HCT116 (cell line): Measurements from ENCODE around the gene RMP24.

ENCODE experiments used
- EZH2 ChIP-seq: fragments of 200-600 bp; sonication (generic); IDR thresholded peaks from 2 replicates; pipeline ENCODE4 v1.6.1; 2017; ENCODE audit warnings: antibody characterized with exemption, mixed run types
- EZH2phosphoT487 ChIP-seq: fragments of 200-600 bp; IDR thresholded peaks from 2 replicates; pipeline ENCODE4 v1.6.1; 2018; ENCODE audit warnings: antibody characterized with exemption, borderline replicate concordance
- MAX ChIP-seq: IDR thresholded peaks from 2 replicates; pipeline ENCODE4 v1.6.1; 2012
- POLR2A ChIP-seq: IDR thresholded peaks from 2 replicates; pipeline ENCODE4 v1.7.0; 2011; ENCODE audit warnings: borderline replicate concordance; ENCODE audit not compliant: insufficient read depth, insufficient read length; ENCODE audit errors: extremely low read depth
- RAD21 ChIP-seq: IDR thresholded peaks from 2 replicates; pipeline ENCODE4 v1.6.1; 2012; ENCODE audit warnings: low read depth, mild to moderate bottlenecking
- SIN3A ChIP-seq: IDR thresholded peaks from 2 replicates; pipeline ENCODE4 v1.6.1; 2012; ENCODE audit warnings: low read depth
- YY1 ChIP-seq: IDR thresholded peaks from 2 replicates; pipeline ENCODE4 v1.6.1; 2011; ENCODE audit warnings: low read length, low read depth, moderate library complexity, mild to moderate bottlenecking; ENCODE audit not compliant: insufficient replicate concordance; ENCODE audit errors: extremely low read depth
- ZFX ChIP-seq: fragments of 450-650 bp; IDR thresholded peaks from 2 replicates; pipeline ENCODE4 v1.6.1; 2017
- ZNF274 ChIP-seq: fragments of 200-500 bp; sonication (Bioruptor generic); IDR thresholded peaks from 2 replicates; pipeline ENCODE4 v1.6.1; 2014; ENCODE audit warnings: mild to moderate bottlenecking, low read depth, low read length, inconsistent platforms
- TF ChIP-seq, protein P1 (sequence below), 3 experiments: fragments of 200-600 bp in 1 of 3; sonication (generic) in 1 of 3; IDR thresholded peaks in 2 of 3; conservative IDR thresholded peaks in 1 of 3; 2 replicates each; pipeline ENCODE4 v1.5.1; 2012 to 2017; ENCODE audit warnings: low read depth in 2 of 3, low read length in 2 of 3, antibody characterized with exemption in 1 of 3, borderline replicate concordance in 1 of 3, control low read depth in 1 of 3, mild to moderate bottlenecking in 1 of 3, mixed read lengths in 1 of 3, mixed run types in 1 of 3, moderate library complexity in 1 of 3; ENCODE audit not compliant: insufficient read depth in 1 of 3
- TF ChIP-seq, protein P2 (sequence below): IDR thresholded peaks from 2 replicates; pipeline ENCODE4 v1.6.1; 2011; ENCODE audit warnings: mild to moderate bottlenecking, low read length, moderate library complexity; ENCODE audit not compliant: insufficient replicate concordance; ENCODE audit errors: extremely low read depth

DNA sequence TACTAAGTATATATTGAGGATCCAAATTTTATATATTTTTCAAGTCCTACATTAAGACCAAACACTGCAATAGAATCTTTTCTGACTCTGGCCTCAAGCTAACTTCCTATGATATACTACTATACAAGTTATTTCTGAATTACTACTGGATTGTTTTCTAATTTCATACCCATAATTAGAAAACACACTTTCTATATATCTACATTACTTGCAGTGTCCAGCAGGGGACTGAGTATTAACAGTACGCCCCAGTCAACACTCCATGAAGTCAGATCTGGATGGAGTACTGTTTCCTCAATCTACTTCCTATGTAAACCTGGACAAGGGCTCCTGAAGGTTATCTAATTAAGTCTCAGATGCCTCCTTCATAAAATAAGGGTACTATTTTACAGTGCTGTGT lies 26.5 kb downstream of the RMP24 start:
- TF ChIP-seq, protein P1, sequence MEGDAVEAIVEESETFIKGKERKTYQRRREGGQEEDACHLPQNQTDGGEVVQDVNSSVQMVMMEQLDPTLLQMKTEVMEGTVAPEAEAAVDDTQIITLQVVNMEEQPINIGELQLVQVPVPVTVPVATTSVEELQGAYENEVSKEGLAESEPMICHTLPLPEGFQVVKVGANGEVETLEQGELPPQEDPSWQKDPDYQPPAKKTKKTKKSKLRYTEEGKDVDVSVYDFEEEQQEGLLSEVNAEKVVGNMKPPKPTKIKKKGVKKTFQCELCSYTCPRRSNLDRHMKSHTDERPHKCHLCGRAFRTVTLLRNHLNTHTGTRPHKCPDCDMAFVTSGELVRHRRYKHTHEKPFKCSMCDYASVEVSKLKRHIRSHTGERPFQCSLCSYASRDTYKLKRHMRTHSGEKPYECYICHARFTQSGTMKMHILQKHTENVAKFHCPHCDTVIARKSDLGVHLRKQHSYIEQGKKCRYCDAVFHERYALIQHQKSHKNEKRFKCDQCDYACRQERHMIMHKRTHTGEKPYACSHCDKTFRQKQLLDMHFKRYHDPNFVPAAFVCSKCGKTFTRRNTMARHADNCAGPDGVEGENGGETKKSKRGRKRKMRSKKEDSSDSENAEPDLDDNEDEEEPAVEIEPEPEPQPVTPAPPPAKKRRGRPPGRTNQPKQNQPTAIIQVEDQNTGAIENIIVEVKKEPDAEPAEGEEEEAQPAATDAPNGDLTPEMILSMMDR (IDR thresholded peaks at IDR 0.05 in 2 of 3, conservative IDR thresholded peaks at IDR 0.05 in 1 of 3; ENCODE audit: borderline replicate concordance in 1 of 3, insufficient read depth in 1 of 3, low read depth in 2 of 3, low read length in 2 of 3) = peak in 2 of 3 experiments; percentile 46 to 61; a peak in 3 of 6 replicates
- no peak for TF ChIP-seq POLR2A
- TF ChIP-seq EZH2 = no peak
- TF ChIP-seq, protein P2, sequence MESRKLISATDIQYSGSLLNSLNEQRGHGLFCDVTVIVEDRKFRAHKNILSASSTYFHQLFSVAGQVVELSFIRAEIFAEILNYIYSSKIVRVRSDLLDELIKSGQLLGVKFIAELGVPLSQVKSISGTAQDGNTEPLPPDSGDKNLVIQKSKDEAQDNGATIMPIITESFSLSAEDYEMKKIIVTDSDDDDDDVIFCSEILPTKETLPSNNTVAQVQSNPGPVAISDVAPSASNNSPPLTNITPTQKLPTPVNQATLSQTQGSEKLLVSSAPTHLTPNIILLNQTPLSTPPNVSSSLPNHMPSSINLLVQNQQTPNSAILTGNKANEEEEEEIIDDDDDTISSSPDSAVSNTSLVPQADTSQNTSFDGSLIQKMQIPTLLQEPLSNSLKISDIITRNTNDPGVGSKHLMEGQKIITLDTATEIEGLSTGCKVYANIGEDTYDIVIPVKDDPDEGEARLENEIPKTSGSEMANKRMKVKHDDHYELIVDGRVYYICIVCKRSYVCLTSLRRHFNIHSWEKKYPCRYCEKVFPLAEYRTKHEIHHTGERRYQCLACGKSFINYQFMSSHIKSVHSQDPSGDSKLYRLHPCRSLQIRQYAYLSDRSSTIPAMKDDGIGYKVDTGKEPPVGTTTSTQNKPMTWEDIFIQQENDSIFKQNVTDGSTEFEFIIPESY = no peak
- TF ChIP-seq YY1 = no peak
- no peak for TF ChIP-seq EZH2phosphoT487
- no peak for TF ChIP-seq SIN3A
- no peak for TF ChIP-seq ZFX
- no peak for TF ChIP-seq RAD21
- TF ChIP-seq MAX = no peak
- TF ChIP-seq ZNF274 = no peak
